ENCODE results near the gene STK33.
"Not testable (repeated sequence)": the region's sequence is repeated elsewhere in the genome, so short reads cannot be mapped to it uniquely, and the experiment has no call there.

Gene STK33

GRCh38 chr11:8533332-8533731 lies 60.7 kb downstream of the STK33 start:
- peak; percentile 14 for DNase-seq

GRCh38 chr11:8532475-8532874 lies 61.6 kb downstream of the STK33 start:
- no peak for DNase-seq

GRCh38 chr11:8531982-8532381 lies 62.0 kb downstream of the STK33 start:
- no peak for DNase-seq

GRCh38 chr11:8531312-8531711 lies 62.7 kb downstream of the STK33 start:
- DNase-seq = peak; percentile 83

- DNase-seq = no peak
These were observed 66.1 kb downstream of the STK33 start for GRCh38 chr11:8527939-8528338.

- no peak for DNase-seq
These were observed 70.6 kb downstream of the STK33 start for GRCh38 chr11:8523396-8523795.

- no peak for DNase-seq
These were observed 81.5 kb downstream of the STK33 start for GRCh38 chr11:8512547-8512946.

GRCh38 chr11:8503910-8504364 lies 90.1 kb downstream of the STK33 start:
- DNase-seq = no peak

GRCh38 chr11:8501836-8502235 lies 92.2 kb downstream of the STK33 start:
- no peak for DNase-seq

- DNase-seq = no peak
These were observed 105.6 kb downstream of the STK33 start for GRCh38 chr11:8488395-8488794.

- DNase-seq = no peak
These were observed 106.8 kb downstream of the STK33 start for GRCh38 chr11:8487261-8487660.

- no peak for DNase-seq
These were observed 109.8 kb downstream of the STK33 start for GRCh38 chr11:8484251-8484650.

- DNase-seq = no peak
These were observed 113.2 kb downstream of the STK33 start for GRCh38 chr11:8480858-8481257.

- DNase-seq = no peak
These were observed 116.3 kb downstream of the STK33 start for GRCh38 chr11:8477680-8478079.

- no peak for DNase-seq
These were observed 116.9 kb downstream of the STK33 start for GRCh38 chr11:8477151-8477550.

- DNase-seq = not testable (repeated sequence)
These were observed 126.2 kb downstream of the STK33 start for GRCh38 chr11:8467806-8468205.

- DNase-seq = not testable (repeated sequence)
These were observed 126.7 kb downstream of the STK33 start for GRCh38 chr11:8467356-8467755.

GRCh38 chr11:8466884-8467283 lies 127.1 kb downstream of the STK33 start:
- not testable (repeated sequence) for DNase-seq

- no peak for DNase-seq
These were observed 134.2 kb downstream of the STK33 start for GRCh38 chr11:8459711-8460399.

GRCh38 chr11:8442301-8442700 lies 151.7 kb downstream of the STK33 start:
- no peak for DNase-seq

- no peak for DNase-seq
These were observed 153.4 kb downstream of the STK33 start for GRCh38 chr11:8440649-8441048.

- no peak for DNase-seq
These were observed 164.5 kb downstream of the STK33 start for GRCh38 chr11:8429483-8429882.

- no peak for DNase-seq
These were observed 168.0 kb downstream of the STK33 start for GRCh38 chr11:8426076-8426475.

- DNase-seq = no peak
These were observed 178.8 kb downstream of the STK33 start for GRCh38 chr11:8415195-8415594.
